Measurements from ENCODE around the gene STX3.
"Not testable (repeated sequence)": the region's sequence is repeated elsewhere in the genome, so short reads cannot be mapped to it uniquely, and the experiment has no call there.

Gene STX3

GRCh38 chr11:59847626-59848025 lies 92.5 kb downstream of the STX3 start:
- DNase-seq: no peak

DNA sequence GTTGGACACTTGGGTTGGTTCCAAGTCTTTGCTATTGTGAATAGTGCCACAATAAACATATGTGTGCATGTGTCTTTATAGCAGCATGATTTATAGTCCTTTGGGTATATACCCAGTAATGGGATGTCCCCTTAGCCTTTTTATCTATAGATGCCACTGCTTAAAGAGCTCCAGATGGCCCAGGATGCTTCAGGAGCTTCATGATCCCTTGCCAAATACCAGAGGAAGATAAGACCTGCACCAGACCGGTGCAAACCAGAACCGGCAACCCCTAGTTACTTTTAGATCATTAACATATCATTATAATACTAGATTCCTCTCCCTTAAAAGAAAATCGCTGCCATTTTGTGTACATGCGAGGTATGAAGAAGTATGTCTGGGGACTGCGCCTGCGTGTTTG lies 93.3 kb downstream of the STX3 start:
- not testable (repeated sequence) for DNase-seq

DNA sequence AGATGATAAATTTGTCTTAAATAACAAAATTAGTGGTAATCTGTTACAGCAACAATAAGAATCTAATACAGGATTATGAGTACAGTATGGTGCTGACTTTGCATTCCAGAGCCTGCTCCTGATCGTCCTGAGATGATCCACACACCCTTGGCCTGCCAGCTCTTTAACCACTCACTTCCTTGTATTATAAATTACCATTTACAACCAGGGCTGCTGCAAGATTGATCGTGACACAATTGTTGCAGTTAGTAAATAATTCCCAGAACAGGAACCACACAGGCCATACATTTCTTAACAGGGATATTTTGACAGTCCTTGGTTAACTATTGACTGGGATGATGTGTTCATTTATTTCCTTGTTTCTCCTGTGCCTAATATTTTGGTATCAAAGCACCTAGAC lies 94.0 kb downstream of the STX3 start:
- DNase-seq: no peak

GRCh38 chr11:59849551-59849950 lies 94.4 kb downstream of the STX3 start:
- DNase-seq: not testable (repeated sequence)

GRCh38 chr11:59851416-59851815 lies 96.2 kb downstream of the STX3 start:
- DNase-seq: not testable (repeated sequence)

- no peak for DNase-seq
Measured at GRCh38 chr11:59854871-59855270, 99.7 kb downstream of the STX3 start.

All from stimulated activated CD4-positive, alpha-beta T cell treated with anti-CD3 and anti-CD28 coated beads, Interleukin-15, amount 100 ng/mL, for 24 hours (primary cell).